Measurements from ENCODE around the gene MID1. TPM values are rescaled to one million over a fixed set of nuclear protein-coding genes. Genes with fewer than 3 reads are reported as not detected.

The MID1 gene
- total RNA-seq, 2 experiments from 2014 or later = 0.27 to 0.36 TPM

GRCh38 chrX:10634392-10635161 is 14.2 kb upstream of the MID1 start:
- peaks cover 3% of the 10 kb centered on the region for H3K9me3 Mint-ChIP-seq
- ChIA-PET CTCF (no interaction called here), POLR2A (no interaction called here)
- no peaks in the 10 kb centered on the region for H3K27me3 Mint-ChIP-seq
- intact Hi-C loops (cut with micrococcal nuclease) = no loop called here
- no peaks in the 10 kb centered on the region for H3K36me3 Mint-ChIP-seq
- H3K4me3 Mint-ChIP-seq = no peak overlapping the region
- no peak for DNase-seq
- no peaks in the 10 kb centered on the region for H3K4me1 Mint-ChIP-seq (ENCODE audit: low read depth)
- no peak overlapping the region for H3K27ac Mint-ChIP-seq

- Mint-ChIP-seq H3K4me1 (ENCODE audit: low read depth) (no peaks in the 10 kb centered on the region), H3K36me3 (no peaks in the 10 kb centered on the region), H3K27ac (no peak overlapping the region), H3K9me3 (no peaks in the 10 kb centered on the region), H3K27me3 (no peaks in the 10 kb centered on the region), H3K4me3 (no peak overlapping the region)
- intact Hi-C loops (cut with micrococcal nuclease) = no loop called here
- CTCF ChIA-PET = no interaction called here
- POLR2A ChIA-PET = no interaction called here
- DNase-seq = no peak
Observed at GRCh38 chrX:10633722-10634121, 13.3 kb upstream of the MID1 start.

GRCh38 chrX:10631416-10632145 is 11.2 kb upstream of the MID1 start:
- no peak for DNase-seq
- Mint-ChIP-seq H3K27ac (no peak overlapping the region), H3K4me1 (ENCODE audit: low read depth) (no peaks in the 10 kb centered on the region), H3K27me3 (no peaks in the 10 kb centered on the region), H3K36me3 (no peaks in the 10 kb centered on the region), H3K9me3 (no peaks in the 10 kb centered on the region), H3K4me3 (no peak overlapping the region)
- ChIA-PET POLR2A (no interaction called here), CTCF (no interaction called here)
- intact Hi-C loops (cut with micrococcal nuclease) = no loop called here

- no peaks in the 10 kb centered on the region for H3K27me3 Mint-ChIP-seq
- intact Hi-C loops (cut with micrococcal nuclease) = no loop called here
- POLR2A ChIA-PET = no interaction called here
- H3K4me3 Mint-ChIP-seq = no peak overlapping the region
- H3K4me1 Mint-ChIP-seq (ENCODE audit: low read depth) = no peaks in the 10 kb centered on the region
- no peak overlapping the region for H3K27ac Mint-ChIP-seq
- CTCF ChIA-PET = no interaction called here
- no peaks in the 10 kb centered on the region for H3K36me3 Mint-ChIP-seq
- no peaks in the 10 kb centered on the region for H3K9me3 Mint-ChIP-seq
- DNase-seq = no peak
Observed at GRCh38 chrX:10630320-10630719, 9.9 kb upstream of the MID1 start.

GRCh38 chrX:10629905-10630304 is 9.5 kb upstream of the MID1 start:
- Mint-ChIP-seq H3K27ac (no peak overlapping the region), H3K9me3 (no peaks in the 10 kb centered on the region), H3K36me3 (no peaks in the 10 kb centered on the region), H3K4me3 (no peak overlapping the region), H3K4me1 (ENCODE audit: low read depth) (no peaks in the 10 kb centered on the region), H3K27me3 (no peaks in the 10 kb centered on the region)
- ChIA-PET CTCF (no interaction called here), POLR2A (no interaction called here)
- DNase-seq = no peak
- intact Hi-C loops (cut with micrococcal nuclease) = no loop called here

GRCh38 chrX:10628906-10629305 is 8.5 kb upstream of the MID1 start:
- no peak for DNase-seq
- no peaks in the 10 kb centered on the region for H3K9me3 Mint-ChIP-seq
- intact Hi-C loops (cut with micrococcal nuclease) = no loop called here
- ChIA-PET POLR2A (no interaction called here), CTCF (no interaction called here)
- H3K27me3 Mint-ChIP-seq = no peaks in the 10 kb centered on the region
- H3K27ac Mint-ChIP-seq = no peak overlapping the region
- no peaks in the 10 kb centered on the region for H3K36me3 Mint-ChIP-seq
- no peak overlapping the region for H3K4me3 Mint-ChIP-seq
- H3K4me1 Mint-ChIP-seq (ENCODE audit: low read depth) = no peaks in the 10 kb centered on the region

- Mint-ChIP-seq H3K4me1 (ENCODE audit: low read depth) (peaks cover 4% of the 10 kb centered on the region), H3K36me3 (no peaks in the 10 kb centered on the region)
Observed at GRCh38 chrX:10622197-10622596, 1.8 kb upstream of the MID1 start.

GRCh38 chrX:10619425-10620046 is 849 bp downstream of the MID1 start:
- ChIA-PET POLR2A (no interaction called here), CTCF (interaction anchor here (0.6 to 1.7 kb wide), 3 partner anchors 228 to 430 kb away, joined by 3 to 4 read pairs (median 4); no protein-coding TSS in a partner anchor)
- H3K4me1 Mint-ChIP-seq (ENCODE audit: low read depth) = peaks cover 4% of the 10 kb centered on the region
- H3K9me3 Mint-ChIP-seq = no peaks in the 10 kb centered on the region
- intact Hi-C loops (cut with micrococcal nuclease) = no loop called here
- peaks cover 23% of the 10 kb centered on the region for H3K27me3 Mint-ChIP-seq
- no peak overlapping the region for H3K4me3 Mint-ChIP-seq
- no peak for DNase-seq
- no peak overlapping the region for H3K27ac Mint-ChIP-seq
- H3K36me3 Mint-ChIP-seq = no peaks in the 10 kb centered on the region

More at GRCh38 chrX:10622197-10622596, 1.8 kb upstream of the MID1 start:
- intact Hi-C loops (cut with micrococcal nuclease) = no loop called here
- POLR2A ChIA-PET = no interaction called here
- no peaks in the 10 kb centered on the region for H3K9me3 Mint-ChIP-seq
- peaks cover 16% of the 10 kb centered on the region for H3K27me3 Mint-ChIP-seq
- DNase-seq = no peak
- CTCF ChIA-PET = interaction anchor here (0.6 kb wide), 1 partner anchor 19 kb away, joined by 3 read pairs; no protein-coding TSS in a partner anchor
- H3K4me3 Mint-ChIP-seq = no peak overlapping the region
- no peak overlapping the region for H3K27ac Mint-ChIP-seq

- CTCF ChIA-PET = interaction anchor here (0.6 to 1.7 kb wide), 2 partner anchors 227 to 430 kb away, joined by 3 to 4 read pairs; no protein-coding TSS in a partner anchor
- no peak overlapping the region for H3K4me3 Mint-ChIP-seq
- intact Hi-C loops (cut with micrococcal nuclease) = no loop called here
- H3K4me1 Mint-ChIP-seq (ENCODE audit: low read depth) = peaks cover 4% of the 10 kb centered on the region
- H3K36me3 Mint-ChIP-seq = no peaks in the 10 kb centered on the region
- peaks cover 23% of the 10 kb centered on the region for H3K27me3 Mint-ChIP-seq
- no peak overlapping the region for H3K27ac Mint-ChIP-seq
- DNase-seq = no peak
- POLR2A ChIA-PET = no interaction called here
- no peaks in the 10 kb centered on the region for H3K9me3 Mint-ChIP-seq
Observed at GRCh38 chrX:10618961-10619360, 1.4 kb downstream of the MID1 start.

GRCh38 chrX:10617999-10618351 is 2.4 kb downstream of the MID1 start:
- H3K27me3 Mint-ChIP-seq = peaks cover 23% of the 10 kb centered on the region
- ChIA-PET POLR2A (no interaction called here), CTCF (interaction anchor here (1.5 kb wide), 1 partner anchor 428 kb away, joined by 4 read pairs; no protein-coding TSS in a partner anchor)
- no peak for DNase-seq
- H3K4me3 Mint-ChIP-seq = no peak overlapping the region
- no peaks in the 10 kb centered on the region for H3K9me3 Mint-ChIP-seq
- no peak overlapping the region for H3K27ac Mint-ChIP-seq
- intact Hi-C loops (cut with micrococcal nuclease) = loop anchor here (2.0 kb wide), 1 partner anchor 427 kb away; no protein-coding TSS in a partner anchor
- no peaks in the 10 kb centered on the region for H3K36me3 Mint-ChIP-seq
- H3K4me1 Mint-ChIP-seq (ENCODE audit: low read depth) = peaks cover 4% of the 10 kb centered on the region

GRCh38 chrX:10617186-10617998 is 3.0 kb downstream of the MID1 start:
- H3K36me3 Mint-ChIP-seq = no peaks in the 10 kb centered on the region
- H3K4me3 Mint-ChIP-seq = no peak overlapping the region
- no peak overlapping the region for H3K27ac Mint-ChIP-seq
- intact Hi-C loops (cut with micrococcal nuclease) = loop anchor here (2.0 kb wide), 1 partner anchor 427 kb away; no protein-coding TSS in a partner anchor
- DNase-seq = no peak
- ChIA-PET CTCF (interaction anchor here (1.5 kb wide), 1 partner anchor 427 kb away, joined by 4 read pairs; no protein-coding TSS in a partner anchor), POLR2A (no interaction called here)
- H3K27me3 Mint-ChIP-seq = peaks cover 22% of the 10 kb centered on the region
- no peaks in the 10 kb centered on the region for H3K9me3 Mint-ChIP-seq
- H3K4me1 Mint-ChIP-seq (ENCODE audit: low read depth) = peaks cover 4% of the 10 kb centered on the region

All from activated CD4-positive, alpha-beta memory T cell treated with anti-CD3 and anti-CD28 coated beads for 36 hours (primary cell).